Lower leg skin (tissue), 4 donors: ENCODE data around the gene CALHM6. TPM values are rescaled to one million over a fixed set of nuclear protein-coding genes. Genes with fewer than 3 reads are reported as not detected.

Source experiments
- DNase-seq, 2 donors: peaks; one replicate each; pipeline ENCODE4 v3.0.0-alpha.2; 2019; ENCODE audit warnings: low spot score in 2 of 2
- H3K4me3 ChIP-seq: fragments of 200-600 bp; sonication (generic); 2 replicates; pipeline ENCODE4 v1.5.1; 2017; ENCODE audit warnings: mild to moderate bottlenecking, low read depth; ENCODE audit not compliant: poor library complexity, severe bottlenecking
- CTCF ChIP-seq, 3 donors: fragments of 450-650 bp; IDR thresholded peaks; one replicate each; pipeline ENCODE4 v1.5.1; 2016; ENCODE audit warnings: antibody characterized with exemption in 3 of 3, mild to moderate bottlenecking in 3 of 3, moderate library complexity in 2 of 3
- POLR2A ChIP-seq, 2 donors: fragments of 450-650 bp; IDR thresholded peaks; one replicate each; pipeline ENCODE4 v1.6.1; 2016 to 2017; ENCODE audit warnings: antibody characterized with exemption in 2 of 2, mild to moderate bottlenecking in 1 of 2, moderate library complexity in 1 of 2
- WGBS, 2 donors: methylation state at CpG; one replicate each; pipeline ENCODE4 v1.1.5; 2018; 5-methylcytosine and 5-hydroxymethylcytosine counted together
- intact Hi-C: fragments of 100-400 bp; cut with DNase I; formaldehyde crosslinking; loops from one replicate; pipeline ENCODE4 v1.15.0; 2023; ENCODE audit warnings: low total_unique reads
- total RNA-seq, 4 donors: library from RNA; depleted of rRNA; stranded (reverse); fragments of >200 nt; gene quantifications; one replicate each; pipeline ENCODE4 v1.1.0, GENCODE V29; 2016

Gene CALHM6
- total RNA-seq, 4 donors from 2014 or later, result 0.65 to 3.3 (median 2.6) TPM; not detected in 1

DNA sequence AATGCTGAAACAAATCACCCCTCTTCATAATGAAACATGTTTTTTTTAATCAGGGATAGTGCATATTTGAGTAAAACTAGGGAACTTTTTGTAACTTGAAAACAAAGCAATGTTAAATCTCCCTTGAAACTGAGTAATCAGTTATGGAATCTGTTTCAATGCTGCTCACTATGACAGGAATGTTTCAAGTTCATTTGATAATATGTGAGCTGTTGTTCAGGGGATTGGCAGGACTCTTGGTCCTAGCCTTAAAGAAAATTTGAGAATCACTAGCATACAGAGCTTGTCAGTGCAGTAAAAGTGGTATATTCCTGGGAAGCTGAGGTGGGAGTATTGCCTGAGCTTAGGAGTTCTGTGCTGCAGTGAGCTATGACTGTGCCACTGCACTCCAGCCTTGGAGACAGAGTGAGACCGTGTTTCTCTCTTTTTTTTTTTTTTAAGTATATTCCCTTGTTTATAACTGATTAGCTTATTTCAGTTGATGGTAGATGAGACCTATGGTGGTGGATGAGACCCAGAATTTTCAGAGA lies 21.6 kb upstream of the CALHM6 start:
- 67 to 82% methylated on average over 1 of the region's 1 CpG for WGBS, 2 donors
- DNase-seq, result no peak
- intact Hi-C loops, result no loop called here
- TF ChIP-seq CTCF (IDR thresholded peaks at IDR 0.05) (no peak), POLR2A (IDR thresholded peaks at IDR 0.05) (no peak)
- H3K4me3 ChIP-seq, result no peak overlapping the region

DNA sequence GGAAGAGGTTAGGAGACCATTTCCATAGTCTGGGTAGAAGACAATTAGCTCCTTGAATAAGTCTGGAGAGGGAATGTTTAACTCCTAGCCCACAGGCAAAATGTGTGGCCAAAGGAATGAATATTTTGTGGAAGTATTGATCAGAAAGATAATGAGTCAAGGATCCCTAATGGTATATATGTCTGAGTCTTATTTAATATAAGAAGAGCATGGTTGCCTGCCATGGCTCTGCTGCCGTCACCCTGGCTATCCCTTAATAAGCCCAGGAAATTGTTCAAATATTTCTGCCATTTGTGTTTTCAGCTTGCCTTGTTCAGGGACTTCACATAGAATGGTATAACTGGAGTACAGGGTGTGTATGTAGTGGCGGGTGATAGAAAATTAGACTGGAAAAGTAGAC lies 18.1 kb upstream of the CALHM6 start:
- no peak overlapping the region for H3K4me3 ChIP-seq
- TF ChIP-seq CTCF (IDR thresholded peaks at IDR 0.05), result no peak
- no peak for TF ChIP-seq POLR2A (IDR thresholded peaks at IDR 0.05)
- intact Hi-C loops, result no loop called here
- DNase-seq, result no peak
- 92 to 98% methylated on average over 2 of the region's 2 CpGs for WGBS, 2 donors

GRCh38 chr6:116444092-116444491 lies 17.1 kb upstream of the CALHM6 start:
- no peak overlapping the region for H3K4me3 ChIP-seq
- intact Hi-C loops, result no loop called here
- WGBS, 2 donors, result 23 to 24% methylated on average over 3 of the region's 3 CpGs
- TF ChIP-seq CTCF (IDR thresholded peaks at IDR 0.05), result no peak
- TF ChIP-seq POLR2A (IDR thresholded peaks at IDR 0.05), result no peak
- DNase-seq, result no peak

DNA sequence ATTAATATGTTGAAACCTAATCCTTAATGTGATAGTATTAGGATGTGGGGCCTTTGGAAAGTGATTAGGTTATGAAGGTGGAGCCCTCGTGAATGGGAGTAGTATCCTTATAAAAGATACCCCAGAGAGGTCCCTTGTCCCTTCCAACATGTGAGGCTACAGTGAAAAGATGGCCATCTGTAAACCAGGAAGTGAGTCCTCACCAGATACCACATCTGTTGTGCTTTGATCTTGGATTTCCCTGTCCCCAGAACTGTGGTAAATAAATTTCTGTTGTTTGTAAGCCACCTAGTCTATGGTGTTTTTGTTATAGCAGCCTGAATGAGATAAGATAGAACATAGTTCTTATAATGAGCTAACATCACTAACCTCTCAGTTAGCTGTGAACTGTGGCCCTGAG lies 16.6 kb upstream of the CALHM6 start:
- no peak overlapping the region for H3K4me3 ChIP-seq
- intact Hi-C loops, result no loop called here
- 91 to 100% methylated on average over 1 of the region's 1 CpG for WGBS, 2 donors
- DNase-seq, result no peak
- no peak for TF ChIP-seq POLR2A (IDR thresholded peaks at IDR 0.05)
- no peak for TF ChIP-seq CTCF (IDR thresholded peaks at IDR 0.05)

DNA sequence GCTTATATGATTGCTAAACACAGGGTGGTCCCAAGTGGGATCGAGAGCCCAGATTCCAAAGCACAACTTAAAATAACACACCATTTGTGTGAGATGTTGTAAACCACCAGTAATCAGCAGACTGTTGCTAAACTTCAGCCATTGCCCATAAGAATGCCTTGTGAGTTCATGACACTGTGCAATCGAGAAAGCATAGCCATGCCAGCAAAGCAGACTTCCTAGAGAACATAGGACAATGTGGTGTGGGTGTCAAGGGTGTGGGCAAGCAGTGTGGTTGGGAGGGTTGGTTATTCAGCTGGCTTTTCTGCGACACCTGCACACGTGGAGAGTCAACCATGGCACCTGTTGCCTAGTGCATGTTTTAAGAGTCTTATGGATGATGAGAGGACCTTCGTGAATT lies 16.1 kb upstream of the CALHM6 start:
- TF ChIP-seq CTCF (IDR thresholded peaks at IDR 0.05) (no peak), POLR2A (IDR thresholded peaks at IDR 0.05) (no peak)
- H3K4me3 ChIP-seq, result no peak overlapping the region
- intact Hi-C loops, result no loop called here
- 55 to 72% methylated on average over 5 of the region's 5 CpGs for WGBS, 2 donors
- DNase-seq, result no peak

GRCh38 chr6:116446399-116446798 lies 14.8 kb upstream of the CALHM6 start:
- no peak for DNase-seq
- TF ChIP-seq POLR2A (IDR thresholded peaks at IDR 0.05), result no peak
- no peak for TF ChIP-seq CTCF (IDR thresholded peaks at IDR 0.05)
- intact Hi-C loops, result no loop called here
- WGBS, 2 donors, result 79 to 80% methylated on average over 1 of the region's 1 CpG
- no peak overlapping the region for H3K4me3 ChIP-seq
